ENCODE measurements around the gene POLR3GL. TPM values are rescaled to one million over a fixed set of nuclear protein-coding genes. Genes with fewer than 3 reads are reported as not detected.

Gene POLR3GL
- total RNA-seq, 1 experiment from 2014 or later, result 9.9 TPM

GRCh38 chr1:145983206-145983675 lies 18.8 kb downstream of the POLR3GL start:
- no peaks in the 10 kb centered on the region for H3K9me3 Mint-ChIP-seq (ENCODE audit: low read depth, unreplicated experiment)
- BruUV-seq (replicated peaks), result no TSS peak
- no peak for DNase-seq
- TF ChIP-seq, protein P1, sequence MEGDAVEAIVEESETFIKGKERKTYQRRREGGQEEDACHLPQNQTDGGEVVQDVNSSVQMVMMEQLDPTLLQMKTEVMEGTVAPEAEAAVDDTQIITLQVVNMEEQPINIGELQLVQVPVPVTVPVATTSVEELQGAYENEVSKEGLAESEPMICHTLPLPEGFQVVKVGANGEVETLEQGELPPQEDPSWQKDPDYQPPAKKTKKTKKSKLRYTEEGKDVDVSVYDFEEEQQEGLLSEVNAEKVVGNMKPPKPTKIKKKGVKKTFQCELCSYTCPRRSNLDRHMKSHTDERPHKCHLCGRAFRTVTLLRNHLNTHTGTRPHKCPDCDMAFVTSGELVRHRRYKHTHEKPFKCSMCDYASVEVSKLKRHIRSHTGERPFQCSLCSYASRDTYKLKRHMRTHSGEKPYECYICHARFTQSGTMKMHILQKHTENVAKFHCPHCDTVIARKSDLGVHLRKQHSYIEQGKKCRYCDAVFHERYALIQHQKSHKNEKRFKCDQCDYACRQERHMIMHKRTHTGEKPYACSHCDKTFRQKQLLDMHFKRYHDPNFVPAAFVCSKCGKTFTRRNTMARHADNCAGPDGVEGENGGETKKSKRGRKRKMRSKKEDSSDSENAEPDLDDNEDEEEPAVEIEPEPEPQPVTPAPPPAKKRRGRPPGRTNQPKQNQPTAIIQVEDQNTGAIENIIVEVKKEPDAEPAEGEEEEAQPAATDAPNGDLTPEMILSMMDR (IDR thresholded peaks at IDR 0.05; ENCODE audit: unreplicated experiment), result no peak
- H3K27ac Mint-ChIP-seq (ENCODE audit: unreplicated experiment), result no peak overlapping the region
- intact Hi-C loops (cut with micrococcal nuclease; ENCODE audit: unreplicated experiment), result no loop called here
- CTCF ChIA-PET, result no interaction called here
- peaks cover 2% of the 10 kb centered on the region for H3K36me3 Mint-ChIP-seq (ENCODE audit: insufficient read depth, unreplicated experiment)
- no peaks in the 10 kb centered on the region for H3K27me3 Mint-ChIP-seq (ENCODE audit: unreplicated experiment)
- H3K4me1 Mint-ChIP-seq (ENCODE audit: low read depth, unreplicated experiment), result peaks cover 23% of the 10 kb centered on the region
- no peak overlapping the region for H3K4me3 Mint-ChIP-seq (ENCODE audit: low read depth, unreplicated experiment)

- H3K27me3 Mint-ChIP-seq (ENCODE audit: unreplicated experiment), result no peaks in the 10 kb centered on the region
- no peaks in the 10 kb centered on the region for H3K9me3 Mint-ChIP-seq (ENCODE audit: low read depth, unreplicated experiment)
- TF ChIP-seq, protein P1 (IDR thresholded peaks at IDR 0.05; ENCODE audit: unreplicated experiment), result no peak
- peaks cover 23% of the 10 kb centered on the region for H3K4me1 Mint-ChIP-seq (ENCODE audit: low read depth, unreplicated experiment)
- no peak for DNase-seq
- intact Hi-C loops (cut with micrococcal nuclease; ENCODE audit: unreplicated experiment), result no loop called here
- CTCF ChIA-PET, result no interaction called here
- no peak overlapping the region for H3K27ac Mint-ChIP-seq (ENCODE audit: unreplicated experiment)
- BruUV-seq (replicated peaks), result no TSS peak
- no peaks in the 10 kb centered on the region for H3K36me3 Mint-ChIP-seq (ENCODE audit: insufficient read depth, unreplicated experiment)
- no peak overlapping the region for H3K4me3 Mint-ChIP-seq (ENCODE audit: low read depth, unreplicated experiment)
Measured at GRCh38 chr1:145983960-145984830, 19.7 kb downstream of the POLR3GL start.

DNA sequence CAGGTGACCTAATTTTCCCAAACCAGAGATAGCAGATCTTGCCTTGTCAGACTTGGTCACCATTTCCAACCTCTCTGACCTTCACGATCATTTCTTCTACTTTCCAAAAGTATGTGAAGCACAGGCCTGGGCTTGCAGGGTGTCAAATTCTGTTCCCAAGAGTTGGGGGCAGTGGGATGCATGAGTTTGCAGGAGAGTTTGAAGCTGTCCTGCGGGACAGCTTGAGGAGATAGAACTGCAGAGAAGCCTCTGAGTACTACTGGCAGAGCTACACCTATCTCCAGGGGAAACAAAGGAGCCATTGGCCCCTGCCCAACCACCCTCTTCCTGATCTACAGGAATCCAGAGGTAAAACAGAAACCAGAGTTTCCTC lies 20.6 kb downstream of the POLR3GL start:
- H3K9me3 Mint-ChIP-seq (ENCODE audit: low read depth, unreplicated experiment), result no peaks in the 10 kb centered on the region

GRCh38 chr1:145985502-145986439 lies 21.3 kb downstream of the POLR3GL start:
- CTCF ChIA-PET, result interaction anchor here (0.5 kb wide), 1 partner anchor 46 kb away, joined by 4 read pairs; no protein-coding TSS in a partner anchor
- no peak overlapping the region for H3K27ac Mint-ChIP-seq (ENCODE audit: unreplicated experiment)

More for the DNA sequence above, 20.6 kb downstream of the POLR3GL start:
- TF ChIP-seq, protein P1 (IDR thresholded peaks at IDR 0.05; ENCODE audit: unreplicated experiment), result no peak
- intact Hi-C loops (cut with micrococcal nuclease; ENCODE audit: unreplicated experiment), result no loop called here
- H3K4me1 Mint-ChIP-seq (ENCODE audit: low read depth, unreplicated experiment), result peaks cover 24% of the 10 kb centered on the region
- no peak overlapping the region for H3K27ac Mint-ChIP-seq (ENCODE audit: unreplicated experiment)
- CTCF ChIA-PET, result no interaction called here
- H3K27me3 Mint-ChIP-seq (ENCODE audit: unreplicated experiment), result no peaks in the 10 kb centered on the region
- no peak overlapping the region for H3K4me3 Mint-ChIP-seq (ENCODE audit: low read depth, unreplicated experiment)
- BruUV-seq (replicated peaks), result no TSS peak
- no peaks in the 10 kb centered on the region for H3K36me3 Mint-ChIP-seq (ENCODE audit: insufficient read depth, unreplicated experiment)
- DNase-seq, result no peak

More at GRCh38 chr1:145985502-145986439, 21.3 kb downstream of the POLR3GL start:
- intact Hi-C loops (cut with micrococcal nuclease; ENCODE audit: unreplicated experiment), result no loop called here
- H3K9me3 Mint-ChIP-seq (ENCODE audit: low read depth, unreplicated experiment), result no peaks in the 10 kb centered on the region
- H3K27me3 Mint-ChIP-seq (ENCODE audit: unreplicated experiment), result no peaks in the 10 kb centered on the region
- no peaks in the 10 kb centered on the region for H3K36me3 Mint-ChIP-seq (ENCODE audit: insufficient read depth, unreplicated experiment)
- no peak overlapping the region for H3K4me3 Mint-ChIP-seq (ENCODE audit: low read depth, unreplicated experiment)
- H3K4me1 Mint-ChIP-seq (ENCODE audit: low read depth, unreplicated experiment), result peaks cover 31% of the 10 kb centered on the region
- TF ChIP-seq, protein P1 (IDR thresholded peaks at IDR 0.05; ENCODE audit: unreplicated experiment), result no peak
- DNase-seq, result no peak
- no TSS peak for BruUV-seq (replicated peaks)
